NB4 (cell line): ENCODE data around the gene MKS1.

Experiments used
- CTCF ChIP-seq: IDR thresholded peaks from one replicate; pipeline ENCODE4 v1.5.1; 2012; ENCODE audit warnings: low read depth, low read length
- MAX ChIP-seq: IDR thresholded peaks from 2 replicates; pipeline ENCODE4 v1.6.1; 2011; ENCODE audit warnings: low read depth, low read length
- MYC ChIP-seq: IDR thresholded peaks from 2 replicates; pipeline ENCODE4 v1.6.1; 2011; ENCODE audit warnings: low read depth, low read length
- POLR2A ChIP-seq: IDR thresholded peaks from 2 replicates; pipeline ENCODE4 v1.6.1; 2011; ENCODE audit warnings: mild to moderate bottlenecking; ENCODE audit not compliant: insufficient read length; ENCODE audit errors: extremely low read depth

DNA sequence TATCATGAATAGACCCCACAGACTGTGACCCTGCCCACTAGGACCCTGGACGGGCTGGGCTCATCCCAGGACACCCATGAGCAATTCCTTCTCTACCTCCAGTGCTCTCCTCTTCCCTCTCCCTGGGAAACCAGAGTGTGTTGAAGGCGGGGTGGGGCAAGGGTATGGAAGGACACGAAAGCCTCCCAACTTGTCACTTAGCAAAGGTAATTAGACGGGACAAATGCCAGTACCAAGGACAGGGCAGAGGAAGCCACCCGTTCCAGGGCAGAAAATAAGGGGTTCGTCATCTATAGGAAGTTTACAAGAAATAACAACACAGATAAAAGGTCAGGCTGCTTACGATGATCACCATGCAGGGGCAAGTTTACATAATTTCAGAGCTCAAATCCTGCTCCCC, 31.4 kb downstream of the MKS1 start:
- TF ChIP-seq CTCF, result no peak
- no peak for TF ChIP-seq POLR2A
- no peak for TF ChIP-seq MAX
- no peak for TF ChIP-seq MYC
